Erythroblast (primary cell): ENCODE results near the gene OTP.
A peak's percentile ranks its signal among the peaks of the same experiment; 100 is the strongest.

Experiments
- DNase-seq, 2 experiments: peaks; one replicate each; lab custom pipeline; 2025; lab: John Stamatoyannopoulos, UW
- GATA1 ChIP-seq: IDR thresholded peaks from 2 replicates; pipeline ENCODE4 v1.6.1; 2011; ENCODE audit warnings: low read depth, mild to moderate bottlenecking, control low read depth, low read length, moderate library complexity
- POLR2A ChIP-seq: IDR thresholded peaks from 2 replicates; pipeline ENCODE4 v1.6.1; 2011; ENCODE audit warnings: mild to moderate bottlenecking, low read length

The OTP gene

DNA sequence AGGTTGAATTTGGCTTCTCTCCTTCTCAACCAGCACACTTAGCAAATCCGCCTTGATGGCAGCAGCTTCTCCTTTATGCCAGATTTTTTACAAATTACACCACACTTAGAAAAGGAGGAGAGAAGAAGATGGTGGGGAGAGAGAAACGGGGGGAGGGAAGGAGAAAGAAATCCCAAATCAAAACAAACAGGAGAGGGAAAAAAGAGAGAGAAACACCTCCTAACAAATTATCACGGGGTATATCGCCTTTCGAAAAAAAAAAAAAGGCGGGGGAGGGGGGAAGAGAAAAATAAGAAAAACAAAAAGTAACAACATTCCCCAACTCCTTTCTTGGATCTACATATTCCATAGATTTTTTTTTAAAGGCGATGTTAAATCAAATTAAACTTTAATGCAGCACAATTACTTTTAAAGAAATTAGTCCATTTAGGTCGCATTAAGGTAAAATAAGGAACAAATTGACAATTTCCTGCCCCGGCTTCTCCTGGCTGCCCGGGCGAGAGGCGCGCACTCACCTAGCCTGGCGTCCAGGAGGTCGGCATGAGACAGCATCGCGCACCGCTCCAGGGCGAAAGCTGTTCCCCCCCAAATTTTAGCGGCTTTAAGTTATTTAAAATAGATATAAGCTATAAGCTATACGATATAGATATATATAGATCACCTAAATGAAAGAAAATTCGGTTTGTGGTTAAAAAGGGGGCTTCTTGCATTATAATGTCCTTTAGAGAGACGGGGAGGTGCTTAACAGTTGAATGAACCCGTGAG is at the start of gene OTP:
TSS of gene OTP (minus strand) at position 716 of the 765 bp plus-strand sequence. CDS start at position 552, 164 bp downstream.
- no peak for TF ChIP-seq GATA1
- TF ChIP-seq POLR2A: no peak
- DNase-seq: no peak

DNA sequence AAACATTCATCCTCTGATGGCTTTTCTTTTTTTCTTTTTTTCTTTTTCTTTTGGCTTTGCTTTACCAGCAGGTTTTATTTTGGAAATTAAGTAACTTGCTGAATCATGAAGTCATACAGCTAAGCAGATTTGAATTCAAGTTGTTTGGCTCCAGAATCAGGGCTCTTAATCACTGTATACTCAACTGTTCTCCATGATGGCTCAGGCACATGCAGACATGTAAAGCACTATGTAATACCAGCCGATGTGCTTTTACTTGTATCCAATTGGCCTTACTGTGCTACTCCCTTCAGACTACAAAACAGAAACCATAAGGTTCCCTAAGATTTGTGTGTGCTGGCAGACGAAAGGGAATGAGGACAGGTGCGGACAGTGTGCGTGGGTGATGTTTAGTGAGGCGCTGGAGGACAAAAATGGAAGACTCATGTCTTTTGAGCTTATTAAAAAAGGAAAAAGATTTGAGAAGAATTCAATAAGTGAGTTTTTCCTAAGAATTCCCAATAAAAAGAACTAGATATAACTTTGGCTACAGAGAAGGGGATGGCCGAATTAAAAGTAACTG is 44.7 kb upstream of the OTP start:
- no peak for DNase-seq
- TF ChIP-seq POLR2A (no peak), GATA1 (no peak)

DNA sequence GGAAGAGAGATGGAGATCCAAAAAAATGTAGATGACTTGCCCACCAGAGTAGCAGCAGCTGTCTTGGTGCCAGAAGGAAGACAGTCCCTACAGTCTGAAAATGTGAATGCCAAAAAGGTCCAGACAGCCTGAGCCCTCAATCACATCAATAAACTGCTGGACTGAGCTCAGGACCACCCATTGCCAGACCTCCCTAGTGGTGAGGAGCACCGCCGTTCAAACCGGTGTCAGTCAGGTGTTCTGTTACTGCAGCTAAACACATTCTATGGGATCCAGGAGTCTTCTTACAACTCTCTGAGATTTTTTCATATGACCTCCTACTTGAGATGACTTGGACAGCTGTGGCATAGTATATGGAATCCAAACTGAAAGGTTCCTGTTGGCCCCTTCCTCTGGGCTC is 32.0 kb upstream of the OTP start:
- DNase-seq: no peak
- TF ChIP-seq GATA1: no peak
- TF ChIP-seq POLR2A: no peak

DNA sequence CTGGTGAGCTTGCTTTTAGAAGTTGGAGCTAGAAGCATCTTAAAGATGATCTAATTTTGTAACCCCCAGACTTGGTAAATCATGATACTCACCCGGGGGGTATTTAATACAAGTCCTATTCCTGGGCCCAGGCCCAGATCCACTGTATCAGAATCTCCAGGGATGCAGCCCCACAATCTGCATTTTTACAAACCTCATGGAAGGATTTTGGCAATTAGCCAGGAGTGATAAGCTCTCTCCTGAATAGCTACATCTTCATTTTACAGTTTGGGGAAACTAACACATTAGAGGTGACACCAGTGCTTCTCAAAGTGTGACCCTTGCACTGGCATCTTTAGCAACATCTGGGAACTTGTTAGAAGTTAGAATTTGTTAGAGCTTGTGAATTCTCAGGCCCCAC is 31.2 kb upstream of the OTP start:
- TF ChIP-seq POLR2A: no peak
- TF ChIP-seq GATA1: no peak
- no peak for DNase-seq

DNA sequence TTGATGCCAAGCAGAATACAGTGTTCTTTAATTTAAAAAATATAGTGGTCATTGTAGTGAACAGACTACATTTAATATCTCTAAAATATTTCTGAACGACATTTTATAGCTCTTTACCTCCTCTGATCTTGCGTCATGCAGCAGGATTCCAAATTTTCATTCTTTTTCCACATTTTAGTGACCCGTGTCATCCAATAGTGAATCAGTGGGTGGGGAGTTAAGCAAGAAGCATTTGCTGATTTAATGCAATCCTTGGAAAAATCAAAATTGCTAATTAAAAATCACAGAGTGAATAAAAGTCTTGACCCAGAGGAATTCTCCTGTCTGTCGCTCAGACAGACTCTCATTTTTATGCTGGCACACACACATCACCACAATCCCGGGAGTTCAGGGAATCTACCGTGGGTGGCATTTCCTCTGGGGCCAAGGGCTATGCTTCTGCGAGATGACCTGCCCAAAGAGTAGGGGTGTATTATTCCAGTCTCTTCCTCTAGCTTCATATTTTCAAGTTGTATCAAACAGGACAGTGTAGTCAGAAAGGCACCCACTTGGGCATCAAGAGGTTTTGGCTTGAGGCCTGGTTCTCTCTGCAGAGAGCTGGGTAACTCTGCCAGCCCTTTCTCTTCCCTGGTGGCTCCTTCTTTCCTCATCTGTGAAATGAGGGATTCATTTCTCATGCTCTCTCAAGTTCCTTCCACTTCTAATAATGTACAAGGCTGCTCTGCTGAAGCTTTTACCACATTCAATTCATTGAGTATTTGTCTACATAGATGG is 24.8 kb upstream of the OTP start:
- TF ChIP-seq POLR2A (no peak), GATA1 (no peak)
- no peak for DNase-seq

DNA sequence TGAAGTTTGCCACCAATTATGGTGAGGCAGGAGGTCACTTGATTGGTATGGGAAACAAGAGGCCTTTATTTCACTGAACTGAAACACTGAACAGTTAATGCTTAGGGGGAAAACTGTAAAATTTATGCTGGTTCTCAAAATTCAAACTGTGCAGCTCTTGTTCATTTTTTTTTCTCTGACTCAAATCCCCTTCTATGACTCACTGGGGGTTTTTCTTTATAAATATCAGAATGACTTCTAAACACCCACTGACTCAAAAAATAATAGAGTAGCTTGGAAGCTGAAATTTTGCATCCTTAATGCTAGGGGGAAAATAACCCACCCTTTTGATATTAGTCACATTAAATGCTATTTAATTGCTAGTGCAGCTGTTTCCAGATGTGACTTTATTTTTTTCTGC is 24.1 kb upstream of the OTP start:
- DNase-seq: no peak

DNA sequence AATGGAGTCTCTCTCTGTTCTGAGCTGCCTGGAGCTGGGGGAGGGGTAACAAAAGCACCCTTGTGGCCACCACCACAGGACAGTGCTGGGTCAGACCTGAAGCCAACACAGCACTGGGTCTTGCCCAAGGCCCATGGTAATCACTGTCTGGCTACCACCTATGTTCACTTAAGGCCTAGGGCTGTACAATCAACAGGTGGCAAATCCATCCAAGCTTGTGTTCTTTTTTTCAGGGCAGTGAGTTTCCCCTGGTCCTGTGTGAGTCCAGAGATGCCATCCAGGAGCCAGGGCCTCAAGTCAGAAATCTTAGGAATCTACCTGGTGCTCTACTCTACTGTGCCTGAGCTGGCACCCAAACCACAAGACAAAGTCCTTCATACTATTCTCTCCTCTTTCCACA is 20.1 kb upstream of the OTP start:
- DNase-seq: no peak
- TF ChIP-seq POLR2A (no peak), GATA1 (no peak)

More for the DNA sequence above, 24.1 kb upstream of the OTP start:
- TF ChIP-seq GATA1 (no peak), POLR2A (no peak)

DNA sequence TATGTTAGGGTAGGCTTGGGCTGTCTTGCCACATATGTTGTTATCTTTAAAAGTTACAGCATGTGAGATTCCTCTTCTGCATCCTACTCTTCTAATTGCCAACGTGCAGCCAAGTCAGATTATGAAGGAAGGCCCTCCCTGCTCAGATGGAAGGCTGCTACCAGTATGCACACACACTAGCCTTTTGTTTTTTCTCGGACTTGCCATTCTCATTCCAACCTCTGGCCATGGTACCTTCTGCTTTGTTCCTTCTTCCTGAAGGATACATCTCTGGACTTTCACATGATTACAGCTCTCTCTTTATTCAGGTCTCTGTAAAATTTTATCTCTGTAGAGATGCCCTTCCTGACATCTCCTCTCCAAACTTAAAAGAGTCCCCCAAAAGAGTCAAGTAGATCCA is 12.8 kb upstream of the OTP start:
- TF ChIP-seq POLR2A (no peak), GATA1 (no peak)
- DNase-seq: no peak

DNA sequence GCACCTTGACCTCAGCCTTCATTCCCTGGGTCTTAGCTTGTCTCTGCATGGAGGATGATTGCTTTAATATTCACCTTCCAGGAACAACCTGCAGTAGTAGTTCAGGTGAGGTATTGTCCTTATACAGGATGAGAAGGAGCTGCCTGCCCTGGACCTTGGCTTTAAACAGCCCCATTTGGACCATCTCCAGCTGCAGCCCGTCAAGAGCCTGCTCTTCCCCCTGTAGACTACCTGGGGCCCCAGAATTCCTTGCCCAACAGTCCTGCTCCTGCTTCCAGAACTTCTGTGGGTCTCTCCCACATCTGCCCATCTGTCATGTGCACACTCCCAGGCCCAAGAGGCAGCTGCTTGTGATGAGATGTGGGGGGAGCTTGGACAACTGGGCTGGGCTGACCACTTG is 12.2 kb upstream of the OTP start:
- no peak for DNase-seq
- no peak for TF ChIP-seq GATA1
- TF ChIP-seq POLR2A: no peak

DNA sequence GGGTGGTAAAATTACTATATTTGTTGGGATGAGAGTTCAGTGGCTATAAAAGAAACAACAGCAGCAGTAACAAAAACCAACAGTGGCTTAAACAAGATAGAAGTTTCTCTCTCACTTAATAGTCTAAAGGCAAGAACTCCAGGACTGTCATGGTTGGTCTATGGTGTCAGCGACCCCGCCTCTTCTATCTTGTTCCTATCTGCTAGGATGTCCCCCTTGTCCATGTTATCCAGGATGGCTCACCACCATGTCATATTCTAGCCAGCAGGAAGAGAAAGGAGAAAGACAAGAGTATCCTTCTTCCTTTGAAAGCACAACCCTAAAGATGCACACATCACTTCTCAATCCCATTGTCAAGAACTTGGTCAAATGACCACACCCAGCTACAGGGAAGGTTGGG is 11.3 kb upstream of the OTP start:
- no peak for TF ChIP-seq POLR2A
- TF ChIP-seq GATA1: no peak
- no peak for DNase-seq

DNA sequence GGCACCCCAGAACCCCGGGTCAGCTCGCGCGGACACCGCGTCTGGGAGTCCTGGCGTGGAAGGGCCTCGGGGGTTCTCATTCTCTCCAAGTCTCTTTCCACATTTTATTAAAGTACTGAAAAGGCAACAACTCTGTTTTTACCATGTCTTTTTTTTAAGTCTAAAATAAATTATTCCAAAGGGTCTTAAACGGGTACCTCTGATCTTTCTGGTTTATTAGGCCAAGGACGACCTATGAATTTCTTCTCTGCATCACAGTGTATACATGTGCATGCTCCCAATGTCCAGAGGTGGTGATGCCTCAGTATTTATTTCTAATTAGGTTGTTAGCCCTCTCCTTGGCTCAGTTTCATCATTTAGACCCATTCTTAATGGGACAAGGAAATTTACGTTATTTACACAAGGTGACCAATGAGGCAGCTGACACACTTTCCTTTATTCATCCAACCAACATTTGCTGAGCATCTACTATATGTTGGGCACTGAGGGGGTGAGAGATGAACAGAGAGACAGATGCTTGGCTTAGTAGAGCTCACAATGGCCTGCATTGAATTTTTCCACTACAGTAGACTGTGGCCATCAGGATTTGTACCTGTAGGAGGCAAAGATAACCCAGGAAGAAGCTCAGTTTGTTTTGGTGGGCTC is 7.6 kb upstream of the OTP start:
- TF ChIP-seq GATA1 (no peak), POLR2A (no peak)

DNA sequence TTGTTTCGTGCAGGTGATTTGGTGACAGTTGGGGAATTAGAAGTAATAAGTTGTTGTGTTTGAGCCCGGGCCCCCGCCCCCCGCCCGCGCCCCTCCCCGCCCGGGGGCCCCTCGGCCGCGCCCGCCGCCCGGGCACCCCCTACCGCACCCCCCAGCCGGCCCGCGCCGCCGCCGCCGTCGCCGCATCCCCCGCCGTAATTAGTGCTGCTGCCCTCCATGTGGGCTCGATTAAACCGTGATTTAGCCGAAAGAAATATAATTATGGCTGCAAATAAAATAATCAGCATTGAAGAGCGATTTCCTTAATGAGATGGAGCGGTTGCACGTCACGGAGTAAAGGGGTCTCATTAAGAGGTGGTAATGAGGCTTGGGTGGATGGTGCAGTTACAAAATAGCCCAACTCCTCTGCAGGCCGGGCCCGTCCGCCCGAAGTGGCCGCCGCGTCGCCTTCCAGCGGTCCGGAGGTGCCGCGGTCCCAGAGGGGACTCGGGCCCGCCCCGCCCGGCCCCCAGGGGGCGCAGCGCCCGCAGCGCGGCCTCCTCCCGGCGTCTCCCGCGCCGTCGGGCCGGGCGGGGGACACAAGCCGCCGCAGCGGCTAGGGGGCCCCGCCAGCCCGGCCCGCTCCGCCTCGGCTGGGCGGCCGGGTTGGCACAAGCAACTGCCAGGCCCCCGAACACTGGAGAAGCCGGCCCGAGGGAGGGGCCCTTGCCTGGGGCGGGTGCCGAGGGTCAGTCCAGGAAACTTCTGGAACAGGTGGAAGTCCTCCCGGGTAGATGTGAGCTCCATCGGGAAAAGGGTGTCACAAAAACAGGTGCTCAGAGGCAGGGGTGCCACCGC is 6.9 kb upstream of the OTP start:
- TF ChIP-seq POLR2A (no peak), GATA1 (no peak)
- peak; percentile 59 to 76 for DNase-seq

More for the DNA sequence above, 7.6 kb upstream of the OTP start:
- no peak for DNase-seq
